Keratinocyte (primary cell): ENCODE data around the gene FER1L5. TPM values are rescaled to one million over a fixed set of nuclear protein-coding genes. Genes with fewer than 3 reads are reported as not detected.

ENCODE experiments used
- DNase-seq: peaks from one replicate; pipeline ENCODE4 v3.0.0-alpha.2; 2011; ENCODE audit warnings: low read depth, missing footprints, low spot score
- FAIRE-seq: peaks from 2 replicates; lab custom pipeline; 2011; peaks lifted over from hg19 to GRCh38; lab: Jason Lieb, UNC
- H2AFZ ChIP-seq: 2 replicates; pipeline ENCODE4 v1.6.0; 2012; ENCODE audit warnings: low read length, control low read depth, inconsistent platforms; ENCODE audit not compliant: control insufficient read depth
- H3K27ac ChIP-seq: 2 replicates; pipeline ENCODE4 v1.5.1; 2011; ENCODE audit warnings: low read length; ENCODE audit not compliant: control insufficient read depth, insufficient read depth
- H3K27me3 ChIP-seq: 3 replicates; pipeline ENCODE4 v1.6.0; 2011; ENCODE audit warnings: low read length; ENCODE audit not compliant: control insufficient read depth, insufficient read depth; ENCODE audit errors: extremely low read depth
- H3K36me3 ChIP-seq, 2 experiments: 2 replicates in 1 of 2; 3 replicates in 1 of 2; pipeline ENCODE4 v1.5.1; 2011; ENCODE audit warnings: low read length in 2 of 2, mild to moderate bottlenecking in 1 of 2; ENCODE audit not compliant: control insufficient read depth in 2 of 2, insufficient read depth in 2 of 2; ENCODE audit errors: extremely low read depth in 1 of 2
- H3K4me1 ChIP-seq: 3 replicates; pipeline ENCODE4 v1.5.1; 2011; ENCODE audit warnings: low read length; ENCODE audit not compliant: control insufficient read depth, insufficient read depth; ENCODE audit errors: extremely low read depth
- H3K4me2 ChIP-seq: 3 replicates; pipeline ENCODE4 v1.6.0; 2011; ENCODE audit warnings: low read depth, low read length; ENCODE audit not compliant: control insufficient read depth, insufficient read depth; ENCODE audit errors: extremely low read depth
- H3K4me3 ChIP-seq, 3 experiments: fragments of 200-600 bp in 1 of 3; sonication (generic) in 1 of 3; 2 replicates in 2 of 3; 3 replicates in 1 of 3; pipeline ENCODE4 v1.5.1; 2011 to 2016; ENCODE audit warnings: low read length in 3 of 3, mild to moderate bottlenecking in 3 of 3, control low read depth in 2 of 3, inconsistent platforms in 1 of 3, low read depth in 1 of 3, mixed read lengths in 1 of 3, mixed run types in 1 of 3, moderate library complexity in 1 of 3; ENCODE audit not compliant: control insufficient read depth in 2 of 3, insufficient read depth in 2 of 3; ENCODE audit errors: extremely low read depth in 1 of 3
- H3K79me2 ChIP-seq: 2 replicates; pipeline ENCODE4 v1.6.0; 2012; ENCODE audit warnings: low read length; ENCODE audit not compliant: control insufficient read depth, insufficient read depth
- H3K9ac ChIP-seq: 3 replicates; pipeline ENCODE4 v1.6.0; 2011; ENCODE audit warnings: low read length; ENCODE audit not compliant: control insufficient read depth, insufficient read depth; ENCODE audit errors: extremely low read depth
- H3K9me1 ChIP-seq: 3 replicates; pipeline ENCODE4 v1.6.0; 2011; ENCODE audit warnings: low read length; ENCODE audit not compliant: control insufficient read depth, insufficient read depth; ENCODE audit errors: extremely low read depth
- H3K9me3 ChIP-seq: 2 replicates; pipeline ENCODE4 v1.5.1; 2012; ENCODE audit warnings: low read depth, low read length; ENCODE audit not compliant: control insufficient read depth
- H4K20me1 ChIP-seq: 3 replicates; pipeline ENCODE4 v1.6.0; 2011; ENCODE audit warnings: low read length; ENCODE audit not compliant: control insufficient read depth, insufficient read depth; ENCODE audit errors: extremely low read depth
- CTCF ChIP-seq, 3 experiments: IDR thresholded peaks in 1 of 3; conservative IDR thresholded peaks in 1 of 3; optimal IDR thresholded peaks in 1 of 3; 2 replicates in 2 of 3; 3 replicates in 1 of 3; pipeline versions ENCODE3 to v1.5.1; 2011; ENCODE audit warnings: low read length in 3 of 3, mild to moderate bottlenecking in 3 of 3, moderate library complexity in 2 of 3, control low read depth in 1 of 3, inconsistent platforms in 1 of 3; ENCODE audit not compliant: insufficient read depth in 2 of 3; ENCODE audit errors: extremely low read depth in 1 of 3
- EZH2 ChIP-seq: IDR thresholded peaks from one replicate; pipeline ENCODE4 v1.6.1; 2012; ENCODE audit warnings: inconsistent platforms, mild to moderate bottlenecking, low read length, moderate library complexity
- dilution Hi-C: fragments of 300-500 bp; cut with MboI; formaldehyde crosslinking; loops from one replicate; pipeline ENCODE4 v1.7.0; 2020; ENCODE audit warnings: low sequenced_read_pairs; ENCODE audit not compliant: extremely low pct_ligation_motif_present
- polyA plus RNA-seq, 5 experiments: library from polyadenylated mRNA; depleted of rRNA in 3 of 5; stranded (reverse) in 3 of 5; stranded (forward) in 1 of 5; unstranded in 1 of 5; fragments of >200 nt; gene quantifications; 1 replicate in 1 of 5; 2 replicates in 3 of 5; 3 replicates in 1 of 5; pipeline versions ENCODE4 v1.2.1 to v1.2.3, GENCODE V29; 2011 to 2012; ENCODE audit warnings: missing spikeins in 2 of 5, low read depth in 1 of 5, low replicate concordance in 1 of 5

FER1L5 gene
- polyA plus RNA-seq, 1 donor (not counting 4 experiments of a cell fraction or from before 2014, with no cell fraction given), result 0.01 TPM

- no peaks in the 10 kb centered on the region for H3K27me3 ChIP-seq
- FAIRE-seq (no peak), DNase-seq (no peak)
- dilution Hi-C loops, result no loop called here
- TF ChIP-seq EZH2 (no peak), CTCF (optimal IDR thresholded peaks at IDR 0.05 in 1 of 3, IDR thresholded peaks at IDR 0.05 in 1 of 3, conservative IDR thresholded peaks at IDR 0.05 in 1 of 3; ENCODE audit: extremely low read depth in 1 of 3, insufficient read depth in 2 of 3, low read length in 3 of 3) (no peak)
- no peak overlapping the region for H2AFZ ChIP-seq
- no peak overlapping the region for H3K9ac ChIP-seq
- peaks cover 52 to 73% of the 10 kb centered on the region in 2 experiments for H3K36me3 ChIP-seq
- no peak overlapping the region for H3K27ac ChIP-seq
- no peaks in the 10 kb centered on the region for H3K4me1 ChIP-seq
- H4K20me1 ChIP-seq, result no peaks in the 10 kb centered on the region
- H3K4me2 ChIP-seq, result no peak overlapping the region
- H3K79me2 ChIP-seq, result no peaks in the 10 kb centered on the region
- H3K4me3 ChIP-seq, result no peak overlapping the region
- H3K9me1 ChIP-seq, result no peaks in the 10 kb centered on the region
- no peaks in the 10 kb centered on the region for H3K9me3 ChIP-seq
Measured at GRCh38 chr2:96608469-96609455, 33.8 kb upstream of the FER1L5 start.

- DNase-seq, result no peak
- Histone ChIP-seq H3K4me3 (no peak overlapping the region), H3K4me1 (peaks cover 11% of the 10 kb centered on the region), H4K20me1 (no peaks in the 10 kb centered on the region), H3K36me3 (peaks cover 19 to 41% of the 10 kb centered on the region in 2 experiments), H3K9me3 (no peaks in the 10 kb centered on the region), H3K9me1 (no peaks in the 10 kb centered on the region), H3K4me2 (no peak overlapping the region), H3K79me2 (peaks cover 2% of the 10 kb centered on the region), H3K9ac (no peak overlapping the region), H2AFZ (no peak overlapping the region), H3K27ac (no peak overlapping the region), H3K27me3 (no peaks in the 10 kb centered on the region)
- dilution Hi-C loops, result no loop called here
- TF ChIP-seq EZH2, result no peak
- no peak for TF ChIP-seq CTCF (optimal IDR thresholded peaks at IDR 0.05 in 1 of 3, IDR thresholded peaks at IDR 0.05 in 1 of 3, conservative IDR thresholded peaks at IDR 0.05 in 1 of 3; ENCODE audit: extremely low read depth in 1 of 3, insufficient read depth in 2 of 3, low read length in 3 of 3)
- FAIRE-seq, result no peak
Measured at GRCh38 chr2:96616128-96616527, 26.4 kb upstream of the FER1L5 start.
